ENCODE results near the gene ADGRG3. TPM values are rescaled to one million over a fixed set of nuclear protein-coding genes. Genes with fewer than 3 reads are reported as not detected.

ADGRG3 gene
- total and polyA plus RNA-seq, 2 experiments from 2014 or later, result not detected

DNA sequence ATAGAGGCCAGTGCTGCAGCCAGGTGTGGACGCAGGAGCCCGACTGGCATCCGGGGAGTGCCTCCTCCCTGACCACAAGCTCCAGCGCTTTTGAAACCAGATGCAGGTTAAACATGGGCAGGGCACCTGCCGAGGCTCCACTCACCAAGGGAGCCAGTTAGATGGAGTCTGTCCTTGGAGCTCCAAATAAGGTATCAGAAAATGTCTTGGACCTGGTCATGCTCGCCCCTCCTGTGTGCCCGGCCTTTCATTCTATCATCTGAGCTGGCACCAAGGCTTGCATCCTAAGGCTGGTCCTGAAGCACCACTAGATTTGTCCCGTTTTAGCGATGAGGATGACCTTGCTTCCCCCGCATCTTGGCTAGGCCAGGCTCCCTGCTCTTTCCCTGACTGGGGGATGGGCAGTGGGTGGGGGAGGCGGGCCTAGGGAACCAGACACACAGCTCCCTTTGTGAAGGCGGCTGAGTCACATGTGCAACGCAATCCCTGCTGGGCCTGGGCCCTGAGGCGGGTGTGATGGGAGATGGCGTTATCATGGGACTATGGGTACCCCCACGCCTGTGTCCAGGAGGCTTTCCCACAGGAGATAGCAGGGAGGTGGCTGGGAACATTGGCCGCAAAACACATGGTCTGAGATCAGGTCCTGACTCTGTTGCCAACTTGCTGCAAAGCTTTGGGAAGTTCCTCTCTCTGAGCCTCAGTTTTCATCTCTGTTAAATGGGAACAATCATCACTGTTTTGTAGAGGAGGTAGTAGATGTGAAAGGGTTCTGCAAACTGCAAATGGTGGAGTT, 44.7 kb upstream of the ADGRG3 start:
- Histone ChIP-seq H3K9me2 (ENCODE audit: insufficient read depth) (no peaks in the 10 kb centered on the region), H3F3A (replicated peaks; ENCODE audit: low read depth) (no peaks in the 10 kb centered on the region), H3K27me3 (ENCODE audit: insufficient read depth) (no peaks in the 10 kb centered on the region), H3K4me1 (ENCODE audit: insufficient read depth) (0 out of 2 replicates have a peak, but pooled peaks cover 5% of the 10 kb centered on the region), H2AFZ (peak overlapping the region; percentile 76; the same call in 1 of the 2 replicates), H3K4me2 (no peak overlapping the region), H3K4me3 (no peak overlapping the region), H3K36me3 (ENCODE audit: insufficient read depth) (no peaks in the 10 kb centered on the region), H3K27ac (ENCODE audit: low read depth) (no peak overlapping the region), H3K79me2 (replicated peaks; ENCODE audit: insufficient read depth) (no peaks in the 10 kb centered on the region), H4K20me1 (replicated peaks; ENCODE audit: insufficient read depth) (no peaks in the 10 kb centered on the region)
- DNase-seq (ENCODE audit: low spot score) (peak; percentile 57), ATAC-seq (peak; percentile 26)
- no peak overlapping the region for H3K4me3 Mint-ChIP-seq
- peaks cover 22% of the 10 kb centered on the region for H3K27me3 Mint-ChIP-seq (ENCODE audit: insufficient read depth, low read depth, poor library complexity)
- H3K4me1 Mint-ChIP-seq, result peaks cover 62% of the 10 kb centered on the region
- TF ChIP-seq POLR2AphosphoS5 (IDR thresholded peaks at IDR 0.05; ENCODE audit: low read depth), result no peak
- TF ChIP-seq, protein P1, sequence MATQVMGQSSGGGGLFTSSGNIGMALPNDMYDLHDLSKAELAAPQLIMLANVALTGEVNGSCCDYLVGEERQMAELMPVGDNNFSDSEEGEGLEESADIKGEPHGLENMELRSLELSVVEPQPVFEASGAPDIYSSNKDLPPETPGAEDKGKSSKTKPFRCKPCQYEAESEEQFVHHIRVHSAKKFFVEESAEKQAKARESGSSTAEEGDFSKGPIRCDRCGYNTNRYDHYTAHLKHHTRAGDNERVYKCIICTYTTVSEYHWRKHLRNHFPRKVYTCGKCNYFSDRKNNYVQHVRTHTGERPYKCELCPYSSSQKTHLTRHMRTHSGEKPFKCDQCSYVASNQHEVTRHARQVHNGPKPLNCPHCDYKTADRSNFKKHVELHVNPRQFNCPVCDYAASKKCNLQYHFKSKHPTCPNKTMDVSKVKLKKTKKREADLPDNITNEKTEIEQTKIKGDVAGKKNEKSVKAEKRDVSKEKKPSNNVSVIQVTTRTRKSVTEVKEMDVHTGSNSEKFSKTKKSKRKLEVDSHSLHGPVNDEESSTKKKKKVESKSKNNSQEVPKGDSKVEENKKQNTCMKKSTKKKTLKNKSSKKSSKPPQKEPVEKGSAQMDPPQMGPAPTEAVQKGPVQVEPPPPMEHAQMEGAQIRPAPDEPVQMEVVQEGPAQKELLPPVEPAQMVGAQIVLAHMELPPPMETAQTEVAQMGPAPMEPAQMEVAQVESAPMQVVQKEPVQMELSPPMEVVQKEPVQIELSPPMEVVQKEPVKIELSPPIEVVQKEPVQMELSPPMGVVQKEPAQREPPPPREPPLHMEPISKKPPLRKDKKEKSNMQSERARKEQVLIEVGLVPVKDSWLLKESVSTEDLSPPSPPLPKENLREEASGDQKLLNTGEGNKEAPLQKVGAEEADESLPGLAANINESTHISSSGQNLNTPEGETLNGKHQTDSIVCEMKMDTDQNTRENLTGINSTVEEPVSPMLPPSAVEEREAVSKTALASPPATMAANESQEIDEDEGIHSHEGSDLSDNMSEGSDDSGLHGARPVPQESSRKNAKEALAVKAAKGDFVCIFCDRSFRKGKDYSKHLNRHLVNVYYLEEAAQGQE (IDR thresholded peaks at IDR 0.05; ENCODE audit: unreplicated experiment), result no peak
- TF ChIP-seq CREB1 (CRISPR knock-in tag; IDR thresholded peaks at IDR 0.05; ENCODE audit: low read depth), result no peak
- TF ChIP-seq EZH2phosphoT487 (IDR thresholded peaks at IDR 0.05; ENCODE audit: unreplicated experiment), result no peak
- no peak for TF ChIP-seq ZNF114 (CRISPR knock-in tag; IDR thresholded peaks at IDR 0.05)
- TF ChIP-seq STAT1 (IDR thresholded peaks at IDR 0.05; ENCODE audit: unreplicated experiment), result no peak
- no peaks in the 10 kb centered on the region for H3K36me3 Mint-ChIP-seq (ENCODE audit: low read depth)
- H3K9me3 Mint-ChIP-seq, result no peaks in the 10 kb centered on the region
- peak overlapping the region; percentile 32; the same call in 1 of the 2 replicates for H3K27ac Mint-ChIP-seq

DNA sequence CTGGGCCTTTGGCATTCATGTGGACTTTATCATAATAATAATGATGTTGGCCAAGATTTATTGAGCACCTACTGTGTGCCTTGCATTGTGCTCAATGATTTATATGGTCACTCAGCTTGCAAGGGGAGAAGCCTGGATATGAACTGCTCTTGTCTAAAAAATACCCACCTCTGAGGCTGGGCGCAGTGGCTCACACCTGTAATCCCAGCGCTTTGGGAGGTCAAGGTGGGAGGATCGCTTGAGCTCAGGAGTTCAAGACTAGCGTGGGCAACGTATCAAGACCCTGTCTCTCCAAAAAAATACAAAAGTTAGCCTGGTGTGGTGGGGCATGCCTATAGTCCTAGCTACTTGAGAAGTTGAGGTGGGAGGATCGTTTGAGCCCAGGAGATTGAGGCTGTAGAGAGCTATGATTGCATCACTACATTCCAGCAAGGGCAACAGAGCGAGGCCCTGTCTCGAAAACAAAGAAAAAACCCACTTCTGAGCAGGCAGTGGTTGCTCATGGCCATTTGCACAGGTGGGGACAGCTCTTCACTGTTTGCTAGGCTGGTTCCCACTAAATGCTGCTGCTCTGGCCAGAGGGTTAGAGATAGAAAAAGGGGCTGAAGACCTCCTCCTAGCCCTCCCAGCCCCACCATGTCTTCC, 43.9 kb upstream of the ADGRG3 start:
- Histone ChIP-seq H3K4me1 (ENCODE audit: insufficient read depth) (0 out of 2 replicates have a peak, but pooled peaks cover 5% of the 10 kb centered on the region), H3F3A (replicated peaks; ENCODE audit: low read depth) (no peaks in the 10 kb centered on the region), H2AFZ (no peak overlapping the region; the same call in 1 of the 2 replicates), H3K4me2 (no peak overlapping the region), H4K20me1 (replicated peaks; ENCODE audit: insufficient read depth) (no peaks in the 10 kb centered on the region), H3K79me2 (replicated peaks; ENCODE audit: insufficient read depth) (no peaks in the 10 kb centered on the region), H3K27ac (ENCODE audit: low read depth) (no peak overlapping the region), H3K9me2 (ENCODE audit: insufficient read depth) (no peaks in the 10 kb centered on the region), H3K27me3 (ENCODE audit: insufficient read depth) (no peaks in the 10 kb centered on the region), H3K4me3 (no peak overlapping the region), H3K36me3 (ENCODE audit: insufficient read depth) (no peaks in the 10 kb centered on the region)
- H3K27me3 Mint-ChIP-seq (ENCODE audit: insufficient read depth, low read depth, poor library complexity), result peaks cover 24% of the 10 kb centered on the region
- no peak overlapping the region for H3K4me3 Mint-ChIP-seq
- H3K4me1 Mint-ChIP-seq, result peaks cover 67% of the 10 kb centered on the region
- H3K9me3 Mint-ChIP-seq, result no peaks in the 10 kb centered on the region
- H3K27ac Mint-ChIP-seq, result no peak overlapping the region
- no peak for ATAC-seq
- DNase-seq (ENCODE audit: low spot score), result no peak
- H3K36me3 Mint-ChIP-seq (ENCODE audit: low read depth), result no peaks in the 10 kb centered on the region
- TF ChIP-seq JUNB (IDR thresholded peaks at IDR 0.05; ENCODE audit: unreplicated experiment) (no peak), CREB1 (CRISPR knock-in tag; IDR thresholded peaks at IDR 0.05; ENCODE audit: low read depth) (no peak), POLR2AphosphoS5 (IDR thresholded peaks at IDR 0.05; ENCODE audit: low read depth) (no peak), ZNF331 (CRISPR knock-in tag; IDR thresholded peaks at IDR 0.05; ENCODE audit: low read depth) (no peak), STAT1 (IDR thresholded peaks at IDR 0.05; ENCODE audit: unreplicated experiment) (no peak), EZH2phosphoT487 (IDR thresholded peaks at IDR 0.05; ENCODE audit: unreplicated experiment) (no peak), ZNF114 (CRISPR knock-in tag; IDR thresholded peaks at IDR 0.05) (no peak), EZH2 (IDR thresholded peaks at IDR 0.05; ENCODE audit: low read depth, unreplicated experiment) (no peak), NANOG (IDR thresholded peaks at IDR 0.05; ENCODE audit: borderline replicate concordance) (no peak)
- TF ChIP-seq, protein P2, sequence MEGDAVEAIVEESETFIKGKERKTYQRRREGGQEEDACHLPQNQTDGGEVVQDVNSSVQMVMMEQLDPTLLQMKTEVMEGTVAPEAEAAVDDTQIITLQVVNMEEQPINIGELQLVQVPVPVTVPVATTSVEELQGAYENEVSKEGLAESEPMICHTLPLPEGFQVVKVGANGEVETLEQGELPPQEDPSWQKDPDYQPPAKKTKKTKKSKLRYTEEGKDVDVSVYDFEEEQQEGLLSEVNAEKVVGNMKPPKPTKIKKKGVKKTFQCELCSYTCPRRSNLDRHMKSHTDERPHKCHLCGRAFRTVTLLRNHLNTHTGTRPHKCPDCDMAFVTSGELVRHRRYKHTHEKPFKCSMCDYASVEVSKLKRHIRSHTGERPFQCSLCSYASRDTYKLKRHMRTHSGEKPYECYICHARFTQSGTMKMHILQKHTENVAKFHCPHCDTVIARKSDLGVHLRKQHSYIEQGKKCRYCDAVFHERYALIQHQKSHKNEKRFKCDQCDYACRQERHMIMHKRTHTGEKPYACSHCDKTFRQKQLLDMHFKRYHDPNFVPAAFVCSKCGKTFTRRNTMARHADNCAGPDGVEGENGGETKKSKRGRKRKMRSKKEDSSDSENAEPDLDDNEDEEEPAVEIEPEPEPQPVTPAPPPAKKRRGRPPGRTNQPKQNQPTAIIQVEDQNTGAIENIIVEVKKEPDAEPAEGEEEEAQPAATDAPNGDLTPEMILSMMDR (conservative IDR thresholded peaks at IDR 0.05; ENCODE audit: low read depth in 2 of 2), result no peak
- TF ChIP-seq, protein P1 (IDR thresholded peaks at IDR 0.05; ENCODE audit: unreplicated experiment), result no peak
- TF ChIP-seq, protein P3, sequence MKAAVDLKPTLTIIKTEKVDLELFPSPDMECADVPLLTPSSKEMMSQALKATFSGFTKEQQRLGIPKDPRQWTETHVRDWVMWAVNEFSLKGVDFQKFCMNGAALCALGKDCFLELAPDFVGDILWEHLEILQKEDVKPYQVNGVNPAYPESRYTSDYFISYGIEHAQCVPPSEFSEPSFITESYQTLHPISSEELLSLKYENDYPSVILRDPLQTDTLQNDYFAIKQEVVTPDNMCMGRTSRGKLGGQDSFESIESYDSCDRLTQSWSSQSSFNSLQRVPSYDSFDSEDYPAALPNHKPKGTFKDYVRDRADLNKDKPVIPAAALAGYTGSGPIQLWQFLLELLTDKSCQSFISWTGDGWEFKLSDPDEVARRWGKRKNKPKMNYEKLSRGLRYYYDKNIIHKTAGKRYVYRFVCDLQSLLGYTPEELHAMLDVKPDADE (IDR thresholded peaks at IDR 0.05), result no peak

Data from GM23338 (cell line).